Measurements from ENCODE around the gene PAM.
"Not testable (repeated sequence)": the region's sequence is repeated elsewhere in the genome, so short reads cannot be mapped to it uniquely, and the experiment has no call there.

The PAM gene

DNA sequence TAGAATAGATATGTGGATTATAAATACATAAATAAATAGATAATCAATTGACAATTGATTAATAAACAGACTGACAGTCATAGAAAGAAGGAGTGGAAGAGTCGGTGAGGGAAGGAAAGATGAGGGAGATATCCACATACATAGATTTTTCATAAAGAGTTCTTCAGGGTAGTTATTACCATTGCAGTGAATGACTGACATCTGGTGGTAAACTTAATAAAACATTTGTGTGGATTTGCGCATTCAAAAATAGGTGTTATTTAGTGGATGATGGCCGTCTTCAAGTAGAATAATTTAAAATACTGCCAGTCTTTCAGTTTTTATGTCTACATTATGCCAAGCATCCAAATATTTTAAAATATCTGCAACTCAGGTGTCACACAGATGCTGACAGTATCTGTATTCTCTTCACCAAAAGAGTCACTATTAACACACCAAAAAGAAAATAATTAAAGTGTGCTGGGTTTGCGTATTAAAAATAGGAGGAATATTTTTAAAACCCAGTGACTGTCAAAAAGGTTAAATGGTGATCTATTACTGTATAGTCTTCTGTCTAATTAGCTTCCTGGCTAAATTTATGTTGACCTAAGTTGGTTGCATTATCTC lies 286.1 kb downstream of the PAM start:
- DNase-seq, result no peak

DNA sequence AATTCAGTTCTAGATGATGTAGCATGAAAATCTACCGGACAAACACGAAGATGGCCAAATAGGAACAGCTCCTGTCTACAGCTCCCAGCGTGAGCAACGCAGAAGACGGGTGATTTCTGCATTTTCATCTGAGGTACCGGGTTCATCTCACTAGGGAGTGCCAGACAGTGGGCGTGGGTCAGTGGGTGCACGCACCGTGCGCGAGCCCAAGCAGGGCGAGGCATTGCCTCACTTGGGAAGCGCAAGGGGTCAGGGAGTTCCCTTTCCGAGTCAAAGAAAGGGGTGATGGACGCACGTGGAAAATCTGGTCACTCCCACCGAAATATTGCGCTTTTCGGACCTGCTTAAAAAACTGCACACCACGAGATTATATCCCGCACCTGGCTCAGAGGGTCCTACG lies 291.6 kb downstream of the PAM start:
- not testable (repeated sequence) for DNase-seq

DNA sequence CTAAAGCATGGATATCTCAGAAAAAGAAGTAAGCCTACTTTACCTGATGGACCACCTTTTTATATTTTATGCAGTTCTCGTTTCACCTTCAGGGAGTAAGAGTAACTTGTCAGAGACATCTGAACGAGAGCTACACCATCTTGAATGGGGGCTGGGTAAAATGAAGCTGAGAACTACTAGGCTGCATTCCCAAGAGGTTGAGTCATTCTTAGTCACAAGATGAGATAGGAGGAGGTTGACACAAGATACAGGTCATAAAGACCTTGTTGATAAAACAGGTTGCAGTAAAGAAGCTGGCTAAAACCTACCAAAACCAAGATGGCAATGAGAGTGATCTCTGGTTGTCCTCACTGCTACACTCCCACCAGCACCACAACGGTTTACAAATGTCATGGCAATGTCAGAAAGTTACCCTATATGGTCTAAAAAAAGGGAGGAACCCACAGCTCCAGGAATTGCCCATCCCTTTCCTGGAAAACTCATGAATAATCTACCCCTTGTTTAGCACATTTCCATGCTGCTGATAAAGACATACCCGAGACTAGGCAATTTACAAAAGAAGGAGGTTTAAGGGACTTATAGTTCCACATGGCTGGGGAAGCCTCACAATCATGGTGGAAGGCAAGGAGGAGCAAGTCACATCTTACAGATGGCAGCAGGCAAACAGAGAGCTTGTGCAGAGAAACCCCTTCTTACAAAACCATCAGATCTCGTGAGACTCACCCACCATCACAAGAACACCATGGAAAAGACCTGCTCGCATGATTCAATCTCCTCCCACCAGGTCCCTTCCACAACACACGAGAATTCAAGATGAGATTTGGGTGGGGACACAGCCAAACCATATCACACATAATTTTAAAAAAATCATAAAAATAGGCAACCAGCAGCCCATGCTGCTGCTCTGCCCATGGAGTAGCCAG lies 302.4 kb downstream of the PAM start:
- no peak for DNase-seq

DNA sequence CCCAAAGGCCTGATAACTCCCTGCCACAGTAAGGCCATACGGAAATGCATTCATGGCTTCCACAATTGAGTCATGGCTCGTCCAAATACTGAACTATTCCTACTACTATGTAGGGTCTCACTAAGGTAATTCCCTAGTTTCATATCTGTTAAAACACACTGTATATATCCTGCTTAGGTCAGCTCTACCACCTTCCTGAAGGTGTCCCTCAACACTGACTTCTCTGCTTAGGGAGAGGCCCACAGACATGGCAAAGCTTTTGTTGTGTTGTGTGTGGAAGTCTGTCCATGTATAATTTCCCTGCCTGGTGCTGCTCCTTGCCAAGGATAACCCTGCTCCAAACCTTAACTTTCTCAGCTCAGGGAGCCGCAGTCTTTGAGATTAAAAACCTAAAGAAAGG lies 304.4 kb downstream of the PAM start:
- no peak for DNase-seq

DNA sequence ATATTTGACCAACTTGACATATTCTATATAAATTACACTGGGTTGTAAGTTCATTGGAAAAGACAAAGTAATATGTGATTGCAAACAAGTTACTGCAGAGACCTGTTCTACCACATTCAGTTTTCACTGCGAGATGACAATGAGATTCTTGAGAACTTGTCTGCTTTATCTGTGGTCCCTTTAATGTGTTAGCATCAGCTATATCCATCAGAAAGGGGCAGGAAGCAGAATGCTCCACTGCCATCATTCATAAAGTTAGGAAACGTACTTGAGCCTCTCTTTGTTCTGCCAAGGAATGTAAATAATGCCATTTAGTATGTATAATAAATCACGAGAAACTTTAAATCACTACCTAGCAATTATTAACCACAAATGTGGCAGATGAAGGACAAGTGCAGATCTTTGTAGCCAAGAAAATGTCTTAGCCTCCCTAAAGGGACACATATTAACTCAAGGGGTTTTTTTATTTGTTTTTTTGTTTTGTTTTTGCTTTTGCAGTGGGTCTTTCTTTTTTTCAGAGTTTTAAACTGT lies 305.4 kb downstream of the PAM start:
- no peak for DNase-seq

DNA sequence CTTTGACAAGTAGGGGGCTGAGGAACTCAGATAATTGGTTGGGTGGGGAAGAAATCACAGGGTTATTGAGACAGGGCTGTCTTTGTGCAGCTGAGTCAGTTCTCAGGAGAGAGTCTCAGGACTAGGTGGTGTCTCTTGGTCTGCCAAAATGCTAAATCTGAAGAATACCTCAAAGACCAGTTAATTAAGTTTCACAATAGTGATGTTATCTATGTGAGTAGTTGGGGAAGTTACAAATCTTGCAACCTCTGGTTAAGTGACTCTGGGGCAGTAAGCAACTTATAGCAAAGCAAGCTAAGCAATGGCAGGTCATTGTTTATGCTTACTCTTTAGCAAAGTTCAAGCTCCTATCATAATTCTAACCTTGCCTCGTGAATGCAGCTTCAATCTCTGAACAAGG lies 311.2 kb downstream of the PAM start:
- DNase-seq, result no peak

DNA sequence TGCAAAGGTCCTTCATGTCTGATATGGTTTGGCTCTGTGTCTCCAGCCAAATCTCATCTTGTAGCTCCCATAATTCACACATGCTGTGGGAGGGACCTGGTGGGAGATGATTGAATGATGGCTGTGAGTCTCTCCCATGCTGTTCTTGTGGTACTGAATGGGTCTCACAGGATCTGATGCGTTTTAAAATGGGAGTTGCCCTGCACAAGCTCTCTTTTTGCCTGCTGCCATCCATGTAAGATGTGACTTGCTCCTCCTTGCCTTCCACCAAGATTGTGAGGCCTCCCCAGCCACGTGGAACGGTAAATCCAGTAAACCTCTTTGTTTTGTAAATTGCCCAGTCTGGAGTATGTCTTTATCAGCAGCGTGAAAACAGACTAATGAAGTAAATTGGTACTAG lies 318.4 kb downstream of the PAM start:
- not testable (repeated sequence) for DNase-seq

DNA sequence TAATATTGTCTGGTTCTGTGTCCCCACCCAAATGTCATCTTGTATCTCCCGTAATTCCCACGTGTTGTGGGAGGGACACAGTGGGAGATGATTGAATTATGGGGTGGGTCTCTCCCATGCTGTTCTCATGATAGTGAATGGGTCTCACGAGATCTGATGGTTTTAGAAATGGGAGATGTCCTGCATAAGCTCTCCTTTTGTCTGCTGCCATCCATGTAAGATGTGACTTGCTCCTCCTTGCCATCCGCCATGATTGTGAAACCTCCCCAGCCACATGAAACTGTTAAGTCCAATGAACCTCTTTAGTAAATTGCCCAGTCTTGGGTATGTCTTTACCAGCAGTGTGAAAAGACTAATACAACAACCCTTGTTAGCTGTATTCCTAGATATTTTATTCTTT lies 320.3 kb downstream of the PAM start:
- no peak for DNase-seq
